Esophagus (tissue), 2 donors: ENCODE measurements around the gene PCBP1. TPM values are rescaled to one million over a fixed set of nuclear protein-coding genes. Genes with fewer than 3 reads are reported as not detected.
"Not testable (repeated sequence)": the region's sequence is repeated elsewhere in the genome, so short reads cannot be mapped to it uniquely, and the experiment has no call there.

ENCODE experiments used
- H3K27ac ChIP-seq, 2 donors: one replicate each; pipeline ENCODE4 v1.5.1; 2013; ENCODE audit warnings: low read depth in 2 of 2, mild to moderate bottlenecking in 2 of 2, inconsistent platforms in 1 of 2, low read length in 1 of 2, moderate library complexity in 1 of 2
- H3K27me3 ChIP-seq, 2 donors: one replicate each; pipeline ENCODE4 v1.6.1; 2013; ENCODE audit warnings: low read length in 2 of 2, control low read depth in 1 of 2, mild to moderate bottlenecking in 1 of 2; ENCODE audit not compliant: insufficient read depth in 2 of 2, control insufficient read depth in 1 of 2
- H3K36me3 ChIP-seq, 2 donors: one replicate each; pipeline ENCODE4 v1.6.1; 2013; ENCODE audit warnings: low read length in 1 of 2; ENCODE audit not compliant: control insufficient read depth in 2 of 2, insufficient read depth in 2 of 2
- H3K4me1 ChIP-seq, 2 donors: one replicate each; pipeline ENCODE4 v1.6.1; 2013; ENCODE audit warnings: low read length in 1 of 2; ENCODE audit not compliant: control insufficient read depth in 2 of 2, insufficient read depth in 2 of 2
- H3K4me3 ChIP-seq, 2 donors: one replicate each; pipeline ENCODE4 v1.5.1; 2013; ENCODE audit warnings: low read length in 2 of 2, mild to moderate bottlenecking in 2 of 2, low read depth in 1 of 2, moderate library complexity in 1 of 2
- H3K9me3 ChIP-seq, 2 donors: one replicate each; pipeline ENCODE4 v1.6.1; 2013; ENCODE audit warnings: mild to moderate bottlenecking in 2 of 2, low read depth in 1 of 2, low read length in 1 of 2, moderate library complexity in 1 of 2; ENCODE audit not compliant: control insufficient read depth in 2 of 2, insufficient read depth in 1 of 2
- WGBS, 2 donors: extraction: QIAGEN DNeasy Blood & Tissue Kit; methylation state at CpG; one replicate each; pipeline ENCODE4 v1.1.7; 2013; 5-methylcytosine and 5-hydroxymethylcytosine counted together
- polyA plus RNA-seq, 2 donors: library from polyadenylated mRNA; stranded (reverse); fragments of 200-250 nt; gene quantifications; one replicate each; pipeline ENCODE4 v1.2.3, GENCODE V29; 2013
- donor health status: healthy with polysubstance abuse.
- donor health status: Bipolar disorder and iron deficiency.

The PCBP1 gene
- polyA plus RNA-seq, 2 donors, result 314 to 323 TPM

- Histone ChIP-seq H3K4me1 (no peaks in the 10 kb centered on the region), H3K27me3 (no peaks in the 10 kb centered on the region), H3K4me3 (no peak overlapping the region), H3K36me3 (no peaks in the 10 kb centered on the region), H3K27ac (peak overlapping the region in 1 of 2 donors; percentile 7), H3K9me3 (no peaks in the 10 kb centered on the region)
- 36 to 56% methylated on average over 11 of the region's 11 CpGs for WGBS, 2 donors
These were observed 17.2 kb downstream of the PCBP1 start for GRCh38 chr2:70104231-70105111.

- 94 to 96% methylated on average over 8 of the region's 8 CpGs for WGBS, 2 donors
- not testable (repeated sequence) for H3K27me3 ChIP-seq, H3K4me3 ChIP-seq, H3K36me3 ChIP-seq, H3K9me3 ChIP-seq, H3K27ac ChIP-seq, H3K4me1 ChIP-seq
These were observed 18.9 kb downstream of the PCBP1 start for GRCh38 chr2:70106138-70106537.

GRCh38 chr2:70110397-70110796, 23.1 kb downstream of the PCBP1 start:
- H3K9me3 ChIP-seq, H3K27ac ChIP-seq, H3K4me3 ChIP-seq, H3K27me3 ChIP-seq, H3K36me3 ChIP-seq, H3K4me1 ChIP-seq: not testable (repeated sequence)
- WGBS, 2 donors, result 88 to 95% methylated on average over 4 to 5 of the region's 5 CpGs

GRCh38 chr2:70111752-70112591, 24.7 kb downstream of the PCBP1 start:
- H3K9me3 ChIP-seq, result no peaks in the 10 kb centered on the region
- no peak overlapping the region for H3K4me3 ChIP-seq
- no peak overlapping the region for H3K27ac ChIP-seq
- H3K27me3 ChIP-seq, result no peaks in the 10 kb centered on the region
- no peaks in the 10 kb centered on the region for H3K4me1 ChIP-seq
- no peaks in the 10 kb centered on the region for H3K36me3 ChIP-seq
- WGBS, 2 donors, result 86 to 90% methylated on average over 7 of the region's 7 CpGs

- Histone ChIP-seq H3K9me3 (no peaks in the 10 kb centered on the region), H3K4me1 (no peaks in the 10 kb centered on the region), H3K4me3 (no peak overlapping the region), H3K36me3 (no peaks in the 10 kb centered on the region), H3K27me3 (no peaks in the 10 kb centered on the region), H3K27ac (no peak overlapping the region)
- WGBS, 2 donors, result 63 to 66% methylated on average over 4 of the region's 4 CpGs
These were observed 26.2 kb downstream of the PCBP1 start for GRCh38 chr2:70113359-70114070.

GRCh38 chr2:70115646-70116442, 28.6 kb downstream of the PCBP1 start:
- WGBS, 2 donors, result 68 to 75% methylated on average over 8 of the region's 8 CpGs
- no peaks in the 10 kb centered on the region for H3K9me3 ChIP-seq
- no peak overlapping the region for H3K4me3 ChIP-seq
- H3K27ac ChIP-seq, result no peak overlapping the region
- H3K27me3 ChIP-seq, result no peaks in the 10 kb centered on the region
- H3K36me3 ChIP-seq, result no peaks in the 10 kb centered on the region
- H3K4me1 ChIP-seq, result no peaks in the 10 kb centered on the region

GRCh38 chr2:70116936-70117552, 29.8 kb downstream of the PCBP1 start:
- no peaks in the 10 kb centered on the region for H3K4me1 ChIP-seq
- no peak overlapping the region for H3K4me3 ChIP-seq
- no peaks in the 10 kb centered on the region for H3K36me3 ChIP-seq
- no peak overlapping the region for H3K27ac ChIP-seq
- H3K9me3 ChIP-seq, result no peaks in the 10 kb centered on the region
- no peaks in the 10 kb centered on the region for H3K27me3 ChIP-seq
- WGBS, 2 donors, result 87 to 95% methylated on average over 2 of the region's 2 CpGs

- Histone ChIP-seq H3K4me3 (no peak overlapping the region), H3K36me3 (no peaks in the 10 kb centered on the region), H3K9me3 (no peaks in the 10 kb centered on the region), H3K27ac (peak overlapping the region in 1 of 2 donors; percentile 3), H3K4me1 (no peaks in the 10 kb centered on the region), H3K27me3 (no peaks in the 10 kb centered on the region)
- WGBS, 2 donors, result 57 to 59% methylated on average over 4 of the region's 4 CpGs
These were observed 31.6 kb downstream of the PCBP1 start for GRCh38 chr2:70118798-70119454.
